GM04504 (cell line): ENCODE results near the gene PXMP4.

Experiments used
- DNase-seq: peaks from one replicate; pipeline ENCODE4 v3.0.0-alpha.2; 2012; ENCODE audit warnings: low read depth

PXMP4 gene

DNA sequence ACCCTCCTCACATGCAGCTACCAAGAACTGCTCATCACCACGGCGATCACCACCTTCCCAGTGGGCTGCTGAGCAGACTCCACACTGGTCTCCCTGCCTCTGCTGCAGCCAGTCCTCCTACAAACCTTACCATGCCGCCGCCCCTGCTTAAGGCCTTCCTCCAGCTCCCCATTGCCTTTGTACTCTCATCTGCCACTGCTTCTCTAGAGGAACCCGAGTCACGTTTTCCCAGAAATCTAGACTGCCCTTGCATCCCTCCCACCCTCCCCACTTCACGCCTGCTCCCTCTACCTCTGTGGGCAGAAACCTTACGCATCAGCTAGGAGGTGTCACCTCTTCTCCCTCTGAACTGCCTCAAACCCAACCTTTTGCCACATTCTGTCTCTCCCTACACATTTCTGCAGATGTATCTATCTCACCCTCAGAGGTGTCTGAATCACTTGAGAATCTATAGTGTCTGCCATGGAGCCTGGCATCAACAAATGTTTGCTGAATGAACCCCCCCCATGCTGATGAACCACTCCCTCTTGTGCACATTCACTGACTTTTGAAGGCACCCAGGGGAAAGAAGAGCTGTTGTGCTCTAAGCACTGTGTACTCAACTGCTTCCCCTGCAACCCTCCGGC is 38.3 kb downstream of the PXMP4 start:
- DNase-seq, result no peak

GRCh38 chr20:33681288-33681687 is 38.8 kb downstream of the PXMP4 start:
- no peak for DNase-seq

GRCh38 chr20:33680686-33681085 is 39.4 kb downstream of the PXMP4 start:
- DNase-seq, result no peak

DNA sequence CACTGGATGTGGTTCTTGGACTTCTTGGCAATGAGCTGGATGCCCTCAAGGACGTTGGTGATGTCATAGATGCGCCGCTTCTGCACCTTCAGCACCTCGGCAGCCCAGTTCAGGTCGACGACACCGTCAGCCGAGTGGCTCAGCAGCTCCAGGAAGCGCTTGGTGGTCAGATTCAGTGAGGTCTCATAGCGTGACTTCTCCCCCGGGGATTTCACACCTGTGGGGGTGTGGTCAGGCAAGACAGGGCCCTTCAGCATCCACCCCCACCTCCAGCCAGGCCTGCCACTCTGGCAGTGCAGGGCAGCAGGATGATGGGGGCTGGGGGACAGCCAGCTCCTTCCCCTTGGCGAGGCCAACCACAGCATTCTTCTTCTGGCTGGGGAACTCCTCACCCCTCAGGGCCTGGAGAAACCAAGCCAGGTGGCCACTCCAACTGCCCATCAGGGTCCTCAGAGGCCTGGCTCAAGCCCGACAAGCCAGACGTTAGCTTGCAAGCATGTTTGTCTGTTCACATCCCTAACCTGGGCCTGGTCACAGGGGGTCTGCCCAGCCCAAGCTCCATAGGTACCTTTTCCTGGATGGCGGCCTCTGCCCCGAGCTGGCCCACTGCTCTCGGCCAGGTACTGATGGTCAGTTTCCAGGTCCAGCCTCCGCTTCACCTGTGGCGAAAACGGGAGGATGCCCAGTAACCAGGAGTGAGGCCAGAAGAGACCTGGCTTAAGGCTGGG is 40.2 kb downstream of the PXMP4 start:
- no peak for DNase-seq

DNA sequence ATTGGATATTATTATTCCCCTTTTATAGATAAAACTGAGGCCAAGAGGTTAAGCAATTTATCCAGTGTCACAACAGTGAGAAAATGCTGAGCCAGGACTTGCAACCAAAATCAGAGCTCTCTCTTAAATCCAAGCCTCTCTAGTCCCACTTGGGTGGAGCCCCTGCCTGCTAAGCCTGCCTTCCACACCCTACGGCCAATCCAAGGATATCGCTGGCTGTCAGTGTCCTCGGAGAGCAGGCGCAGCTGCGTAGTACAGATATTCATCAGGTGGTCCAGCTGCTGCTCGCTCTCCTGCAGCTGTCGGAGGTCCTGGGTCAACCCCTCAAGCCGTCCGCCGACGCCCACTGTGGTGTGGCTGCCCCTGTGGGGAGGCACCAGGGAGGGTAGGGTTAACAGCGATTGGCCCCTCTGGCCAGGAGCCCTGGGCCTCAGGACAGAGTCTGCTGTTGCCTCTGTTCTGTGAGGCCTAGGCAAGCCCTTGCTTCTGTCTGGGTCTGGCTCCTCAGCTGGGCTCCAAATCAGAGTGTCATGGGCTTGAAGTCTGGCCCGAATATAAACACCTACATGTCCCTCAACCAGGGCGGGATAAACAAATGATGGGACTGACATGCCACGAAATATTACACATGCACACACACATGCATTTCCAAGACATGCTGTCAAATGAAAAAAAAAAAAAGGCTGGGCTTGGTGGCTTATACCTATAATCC is 42.0 kb downstream of the PXMP4 start:
- no peak for DNase-seq

DNA sequence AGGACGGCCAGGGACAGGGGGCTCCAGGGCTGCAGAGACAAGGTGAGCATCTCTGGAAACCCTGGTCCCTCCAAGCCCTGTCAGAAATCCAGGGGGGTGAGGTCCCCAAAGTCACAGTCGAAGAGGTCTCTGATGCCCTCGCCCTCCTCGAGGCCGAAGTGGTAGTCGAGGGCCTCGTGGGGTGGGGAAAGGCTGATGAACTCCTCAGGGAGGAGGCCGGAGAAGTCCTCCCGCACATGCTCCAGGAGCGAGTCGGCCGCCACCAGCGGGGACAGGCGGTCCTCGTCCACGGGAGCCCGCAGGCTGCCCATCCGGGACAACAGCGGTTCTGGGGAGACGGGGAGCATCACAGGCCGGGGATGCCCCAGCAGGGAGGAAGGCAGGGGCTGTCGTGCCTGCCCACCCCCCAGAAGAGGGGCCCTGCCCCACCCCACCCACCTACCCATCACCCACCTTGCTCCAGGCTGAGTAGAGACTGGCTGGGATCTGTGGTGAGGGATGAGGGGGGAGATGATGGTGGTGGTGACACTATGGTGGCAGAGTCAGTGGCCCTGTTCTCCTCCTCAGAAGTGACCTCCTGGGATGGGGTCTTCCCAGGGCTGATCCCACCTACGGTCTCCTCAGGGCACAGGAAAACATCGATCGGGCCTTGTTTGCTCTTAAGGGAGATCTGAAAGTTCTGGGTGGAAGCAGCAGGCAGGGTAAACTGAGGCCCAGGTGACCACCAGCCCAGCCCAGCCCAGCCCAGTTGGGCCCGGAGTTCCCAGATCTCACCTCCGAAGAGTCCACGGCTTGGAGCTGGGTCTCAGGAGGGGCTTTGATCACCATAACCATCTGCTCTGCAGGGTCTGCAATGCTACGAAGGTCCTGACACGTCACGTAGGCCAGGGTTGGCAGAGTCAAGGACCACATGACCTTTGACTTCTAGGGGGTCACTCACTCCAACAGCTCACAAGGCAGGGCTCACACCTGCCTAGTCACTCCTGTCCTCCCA is 43.2 kb downstream of the PXMP4 start:
- no peak for DNase-seq

DNA sequence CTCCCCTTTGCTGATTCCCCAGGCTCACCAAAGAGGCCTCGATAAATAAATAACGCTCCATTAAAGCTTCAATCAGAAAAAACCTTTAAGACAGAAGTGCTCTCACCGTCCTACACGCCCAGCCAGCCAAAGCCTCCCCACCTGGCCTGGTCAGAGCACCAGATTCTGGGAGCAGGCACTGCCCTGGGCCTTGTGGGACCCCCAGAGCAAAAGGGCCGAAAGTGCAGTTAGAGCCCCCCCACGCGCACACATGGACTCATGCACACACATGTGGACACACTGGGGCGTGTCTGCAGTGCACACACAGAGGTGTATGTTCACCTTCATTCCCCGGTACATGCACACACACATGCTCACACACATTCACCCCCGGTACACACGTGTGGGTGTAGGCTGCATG is 44.0 kb downstream of the PXMP4 start:
- no peak for DNase-seq

DNA sequence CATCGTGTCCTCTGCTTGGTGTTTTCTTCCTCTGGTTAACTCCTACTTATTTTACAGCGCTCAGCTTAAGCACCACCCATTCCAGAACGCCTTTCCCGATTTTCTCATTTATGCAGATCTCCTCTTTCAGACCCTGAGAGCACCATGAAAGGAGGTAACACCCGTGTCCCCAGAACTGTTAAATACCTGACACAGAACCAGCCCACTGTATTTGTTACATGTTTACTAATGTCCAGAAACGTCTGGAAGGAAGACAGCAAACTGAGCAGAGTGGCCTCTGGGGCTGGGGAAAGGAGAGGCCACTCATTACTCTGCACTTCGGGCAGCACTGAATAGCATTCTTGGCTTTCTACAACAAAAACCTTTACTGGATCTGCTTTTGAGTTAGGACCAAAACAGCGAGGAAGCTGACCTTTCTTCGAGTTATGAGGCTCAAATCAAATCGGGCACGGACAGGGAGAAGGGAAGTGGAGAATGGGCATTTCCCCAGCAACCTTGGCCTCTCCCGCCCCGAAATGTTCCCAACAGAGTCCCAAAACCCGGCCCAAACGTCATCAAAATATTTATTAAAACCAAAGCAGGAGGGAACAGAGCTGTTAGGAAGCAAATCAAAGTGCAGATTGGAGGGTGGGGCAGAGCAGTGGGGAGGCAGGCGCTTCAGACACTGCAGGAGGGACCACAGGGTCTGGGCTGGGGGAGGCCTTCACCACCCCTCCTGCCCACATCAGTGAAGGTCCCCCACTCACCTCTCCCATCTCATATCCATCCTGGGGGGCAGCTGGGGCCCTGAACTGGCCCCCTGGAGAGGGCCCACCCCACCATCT is 44.8 kb downstream of the PXMP4 start:
- DNase-seq, result no peak

- DNase-seq, result no peak
Observed at GRCh38 chr20:33674294-33675135, 45.6 kb downstream of the PXMP4 start, which contains the start of gene NECAB3. Gene NECAB3, minus strand, starts transcription at chr20:33674428. Its CDS starts 76 bp downstream, at chr20:33674352.

- DNase-seq, result no peak
Observed at GRCh38 chr20:33673410-33674293, 46.5 kb downstream of the PXMP4 start.

- DNase-seq, result no peak
Observed at GRCh38 chr20:33673114-33673409, 47.0 kb downstream of the PXMP4 start.

DNA sequence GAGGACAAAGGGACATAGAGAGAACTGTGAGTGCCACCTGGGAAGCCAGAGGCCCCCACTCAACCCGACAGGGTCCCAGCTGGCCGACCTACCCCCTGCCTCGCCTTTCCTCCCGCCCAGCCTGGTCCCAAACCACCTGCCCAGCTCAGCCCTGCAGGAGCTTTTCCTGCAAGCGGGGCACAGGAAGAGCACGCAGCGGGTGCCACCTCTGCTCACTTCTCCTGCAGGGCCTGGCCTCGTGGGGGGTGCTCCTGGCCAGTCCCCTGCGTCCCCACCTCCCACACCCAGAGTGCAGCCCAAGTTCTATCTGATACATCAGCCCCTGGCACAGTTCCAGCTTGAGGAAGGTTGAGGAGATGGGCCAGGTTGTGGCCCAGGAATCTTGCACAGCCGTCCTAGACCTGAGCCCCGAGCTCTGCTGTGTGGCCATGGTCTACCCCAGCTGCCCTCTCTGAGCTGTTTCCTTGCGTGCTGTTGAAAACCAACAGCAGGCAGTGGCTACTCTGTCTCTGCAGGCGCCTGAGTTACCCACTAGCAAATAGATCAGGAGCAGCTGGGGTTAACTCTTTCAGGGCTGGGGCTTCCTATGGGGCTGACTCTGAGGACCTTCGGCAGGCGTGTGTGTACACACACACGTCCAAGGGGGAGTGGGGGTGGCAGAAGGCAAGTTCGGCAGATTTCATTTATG is 47.5 kb downstream of the PXMP4 start:
- DNase-seq, result no peak

DNA sequence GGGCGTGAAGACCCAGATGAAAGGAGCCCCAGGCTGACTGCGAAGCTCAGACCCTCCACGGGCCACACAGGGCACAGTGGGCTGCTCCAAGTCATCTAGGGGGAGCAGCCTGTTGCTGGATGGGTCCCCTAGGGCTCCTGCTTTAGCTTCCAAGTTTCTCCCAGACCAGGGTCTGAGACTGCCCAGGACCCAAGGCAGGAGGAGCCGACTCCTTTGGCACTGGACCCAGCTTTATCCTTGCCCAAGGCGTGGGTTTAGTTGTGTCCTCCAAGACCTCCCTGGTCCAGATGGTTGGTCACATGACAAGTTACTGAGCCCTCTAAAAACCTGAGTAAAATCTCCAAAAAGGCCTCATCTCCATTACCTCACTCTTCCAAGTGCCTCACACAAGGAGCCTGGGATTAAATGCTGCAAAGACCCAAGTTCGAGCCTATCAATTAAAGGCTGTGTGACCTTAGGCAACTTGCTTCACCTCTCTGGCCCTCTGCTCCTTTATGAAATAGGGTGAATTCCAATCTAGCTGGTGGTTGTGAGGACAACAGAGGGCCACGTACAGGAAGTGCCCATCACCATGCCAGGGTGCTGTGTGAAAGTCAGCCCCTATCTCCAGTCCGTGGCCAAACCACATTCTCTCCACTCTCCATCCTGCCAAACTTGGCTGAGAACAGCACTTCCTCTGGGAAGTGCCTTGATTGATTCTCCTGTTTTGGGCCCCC is 48.4 kb downstream of the PXMP4 start:
- no peak for DNase-seq

- no peak for DNase-seq
Observed at GRCh38 chr20:33670715-33671499, 49.2 kb downstream of the PXMP4 start.

DNA sequence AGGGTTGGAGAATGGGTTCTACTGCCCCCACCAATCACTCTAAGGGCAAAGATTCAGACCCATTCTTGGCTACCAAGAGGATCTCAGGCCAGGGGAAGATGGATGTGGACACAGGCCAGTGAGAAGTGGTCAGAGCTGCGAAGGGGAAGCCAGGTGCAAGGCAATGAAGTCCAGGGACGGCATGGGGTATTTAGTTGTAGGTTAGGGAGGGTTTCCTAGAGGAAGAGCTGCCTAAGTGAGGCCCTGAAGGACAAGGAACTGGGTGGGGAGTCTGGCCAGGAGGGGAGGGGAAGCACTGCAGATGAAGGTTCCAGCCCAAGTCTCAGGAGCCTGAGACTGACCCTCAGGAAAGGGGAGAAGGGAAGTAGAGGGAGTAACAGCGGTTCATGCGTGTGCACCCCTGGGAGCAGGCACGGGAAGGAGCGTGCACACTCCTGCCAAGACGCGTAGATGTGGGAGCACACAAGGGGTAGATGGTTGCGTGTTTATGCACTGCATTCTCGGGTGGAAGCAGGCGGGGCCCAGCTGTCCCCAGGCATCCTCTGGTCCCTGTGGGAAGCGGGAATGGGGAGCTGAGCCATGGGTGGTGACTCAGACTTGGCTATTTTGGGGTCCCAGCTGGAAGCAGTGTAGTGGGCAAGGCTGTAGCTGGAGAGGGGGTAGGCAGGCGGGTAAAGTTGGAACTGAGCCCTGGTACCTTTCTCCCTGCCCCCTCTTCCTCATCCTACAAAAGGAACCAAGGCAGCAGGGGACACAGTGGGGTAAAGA is 50.1 kb downstream of the PXMP4 start:
- no peak for DNase-seq

GRCh38 chr20:33669224-33669623 is 50.9 kb downstream of the PXMP4 start:
- DNase-seq, result no peak
